ENCODE results near the gene HSPBAP1.
"Not testable (repeated sequence)": the region's sequence is repeated elsewhere in the genome, so short reads cannot be mapped to it uniquely, and the experiment has no call there.

HSPBAP1 gene

DNA sequence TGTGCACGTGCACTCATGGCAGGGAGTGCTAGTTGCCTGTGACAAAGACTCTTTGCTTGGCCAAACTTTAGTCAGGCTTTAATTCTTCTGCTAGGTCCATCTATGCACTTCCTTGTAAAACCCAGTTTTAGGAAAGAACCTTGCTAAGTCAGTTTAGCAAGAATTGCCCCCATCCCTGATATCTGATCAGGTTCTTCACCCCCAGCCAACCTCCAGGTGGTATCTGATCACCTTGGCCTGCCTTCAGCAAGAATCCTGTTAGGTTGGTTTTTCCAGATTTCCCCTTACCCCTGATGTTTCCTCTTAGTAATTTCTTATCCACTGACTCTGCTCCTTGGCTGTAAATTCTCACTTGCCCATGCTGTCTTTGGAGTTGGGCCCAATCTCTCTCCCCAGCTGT, 8.4 kb downstream of the HSPBAP1 start:
- DNase-seq (ENCODE audit: low read depth in 2 of 2) = no peak

DNA sequence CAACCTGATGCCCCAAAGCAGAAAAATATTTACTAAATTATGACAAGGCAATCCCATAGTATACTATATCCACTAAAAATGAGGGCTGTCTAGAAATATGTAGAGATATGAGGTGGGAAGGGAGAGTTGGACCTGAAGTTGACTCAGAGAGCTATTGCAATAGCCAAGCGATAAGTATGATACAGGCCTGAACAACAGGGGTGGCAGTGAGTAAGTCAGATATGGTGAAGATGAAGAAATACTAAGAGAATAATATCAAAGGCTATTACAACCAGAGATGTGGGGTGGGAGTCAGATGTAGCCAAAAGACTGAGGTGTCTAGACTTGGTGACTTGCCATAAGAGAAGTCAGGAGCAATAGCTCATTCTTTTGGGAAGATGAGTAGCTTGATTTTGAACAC, 9.2 kb downstream of the HSPBAP1 start:
- no peak for DNase-seq (ENCODE audit: low read depth in 2 of 2)

DNA sequence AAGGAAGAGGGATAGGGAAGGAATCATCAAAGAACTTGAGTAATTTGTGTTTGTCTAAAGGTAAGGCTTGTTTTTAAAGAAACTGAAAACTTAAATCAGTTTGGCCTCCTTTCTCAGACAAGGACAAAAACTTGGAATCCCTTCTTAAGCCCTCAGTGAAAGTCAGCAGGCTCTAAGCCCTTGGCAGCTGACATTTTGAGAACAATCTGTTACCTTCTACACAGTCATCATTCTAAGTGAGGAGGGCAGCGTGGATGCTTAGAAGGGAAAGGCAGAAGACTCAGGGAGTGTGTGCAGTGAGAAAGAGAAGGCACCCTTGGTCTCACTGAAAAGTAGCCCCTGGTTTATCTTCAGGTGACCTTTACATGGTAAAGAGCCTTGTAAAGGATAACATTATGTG, 10.8 kb downstream of the HSPBAP1 start:
- no peak for DNase-seq (ENCODE audit: low read depth in 2 of 2)

GRCh38 chr3:122777563-122777962, 16.1 kb downstream of the HSPBAP1 start:
- no peak for DNase-seq (ENCODE audit: low read depth in 2 of 2)

GRCh38 chr3:122776675-122777468, 16.8 kb downstream of the HSPBAP1 start:
- DNase-seq (ENCODE audit: low read depth in 2 of 2) = no peak

- no peak for DNase-seq (ENCODE audit: low read depth in 2 of 2)
These were observed 19.1 kb downstream of the HSPBAP1 start for GRCh38 chr3:122774564-122774963.

- no peak for DNase-seq (ENCODE audit: low read depth in 2 of 2)
These were observed 19.6 kb downstream of the HSPBAP1 start for GRCh38 chr3:122773944-122774509.

- DNase-seq (ENCODE audit: low read depth in 2 of 2) = no peak
These were observed 20.8 kb downstream of the HSPBAP1 start for GRCh38 chr3:122772827-122773226.

DNA sequence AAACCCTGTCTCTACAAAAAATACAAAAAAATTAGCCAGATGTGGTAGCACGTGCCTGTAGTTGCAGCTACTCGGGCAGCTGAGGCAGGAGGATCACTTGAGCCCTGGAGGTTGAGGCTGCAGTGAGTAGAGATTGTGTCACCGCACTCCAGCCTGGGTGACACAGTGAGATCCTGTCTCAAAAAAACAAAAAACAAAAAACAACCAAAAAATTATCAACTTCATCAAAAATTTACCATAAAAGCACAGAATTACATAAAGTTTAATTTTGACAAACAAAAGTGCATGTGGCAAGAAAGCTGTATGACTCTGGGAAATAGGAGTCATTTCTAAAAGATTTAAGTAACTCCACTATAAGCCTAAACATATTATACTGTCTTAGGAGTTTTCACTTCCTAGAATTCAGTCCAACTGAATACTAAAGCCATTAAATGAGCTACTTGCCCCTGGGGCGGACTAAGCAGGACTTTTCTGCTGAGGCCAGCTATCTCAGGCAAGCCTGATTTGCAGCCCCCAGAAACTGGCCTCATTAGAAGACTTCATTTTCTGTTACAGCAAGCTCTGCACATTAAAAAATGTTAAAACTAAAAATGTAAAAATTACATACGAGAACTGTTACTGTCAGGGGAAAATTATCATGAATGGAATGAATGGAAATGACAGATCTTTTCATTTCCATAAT, 23.0 kb downstream of the HSPBAP1 start:
- no peak for DNase-seq (ENCODE audit: low read depth in 2 of 2)

- no peak for DNase-seq (ENCODE audit: low read depth in 2 of 2)
These were observed 25.9 kb downstream of the HSPBAP1 start for GRCh38 chr3:122767540-122768372.

DNA sequence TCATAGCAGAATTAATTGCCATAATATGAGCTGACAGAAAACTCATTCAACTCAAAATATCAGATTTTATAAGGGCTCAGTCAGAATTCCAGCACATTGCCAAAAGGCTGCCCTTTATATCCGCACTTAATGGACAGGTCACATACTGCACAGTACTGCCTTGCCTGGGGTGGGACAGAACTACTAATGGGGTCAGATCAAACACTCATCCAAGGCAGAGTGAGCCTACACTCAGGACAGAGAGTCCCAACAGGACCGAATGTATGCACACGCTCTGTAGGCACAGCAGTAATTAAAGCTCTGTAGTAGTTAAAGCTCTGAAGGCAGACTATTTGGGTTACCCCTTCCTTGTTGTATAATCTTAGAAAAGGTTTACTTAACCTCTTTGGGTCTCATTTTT, 27.2 kb downstream of the HSPBAP1 start:
- no peak for DNase-seq (ENCODE audit: low read depth in 2 of 2)

DNA sequence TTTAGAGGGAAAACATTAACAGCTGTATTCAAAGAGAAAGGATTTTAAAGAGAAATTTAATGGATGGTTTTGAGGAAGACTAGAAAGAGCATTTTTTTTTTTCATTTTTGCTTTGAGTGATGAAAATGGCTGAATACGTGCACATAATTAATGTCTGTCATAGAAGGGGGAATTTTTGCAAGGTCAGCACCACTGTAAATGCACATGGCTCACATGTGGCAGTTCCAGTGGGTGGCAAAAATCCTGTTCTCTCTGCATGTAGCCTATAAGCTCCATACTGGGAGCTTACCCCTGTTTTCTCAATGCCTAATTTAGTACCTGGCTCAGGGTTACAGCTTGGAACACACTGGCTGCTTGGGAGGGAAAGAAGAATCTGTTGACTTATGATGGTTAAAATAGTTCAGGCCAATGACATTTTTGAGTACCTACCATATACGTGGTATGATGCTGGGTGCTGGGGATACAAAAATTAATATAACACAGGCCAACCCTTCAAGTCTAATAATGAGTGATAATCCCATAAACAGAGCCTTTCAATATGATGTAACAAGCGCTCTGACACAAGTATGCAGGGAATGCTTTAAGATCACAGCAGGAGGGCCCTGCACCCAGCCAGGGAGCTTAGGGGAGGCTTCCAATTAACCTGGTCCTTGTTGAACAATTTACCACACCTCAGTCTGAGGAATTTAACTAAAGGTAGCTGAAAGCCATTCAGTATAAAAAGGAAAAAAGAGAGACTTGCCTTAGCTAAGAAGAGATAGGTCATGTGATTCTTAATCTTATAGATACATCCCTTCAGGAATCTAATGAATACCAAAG, 33.0 kb downstream of the HSPBAP1 start:
- no peak for DNase-seq (ENCODE audit: low read depth in 2 of 2)

GRCh38 chr3:122758877-122759560, 34.6 kb downstream of the HSPBAP1 start:
- no peak for DNase-seq (ENCODE audit: low read depth in 2 of 2)

GRCh38 chr3:122755491-122755890, 38.1 kb downstream of the HSPBAP1 start:
- DNase-seq (ENCODE audit: low read depth in 2 of 2) = no peak

DNA sequence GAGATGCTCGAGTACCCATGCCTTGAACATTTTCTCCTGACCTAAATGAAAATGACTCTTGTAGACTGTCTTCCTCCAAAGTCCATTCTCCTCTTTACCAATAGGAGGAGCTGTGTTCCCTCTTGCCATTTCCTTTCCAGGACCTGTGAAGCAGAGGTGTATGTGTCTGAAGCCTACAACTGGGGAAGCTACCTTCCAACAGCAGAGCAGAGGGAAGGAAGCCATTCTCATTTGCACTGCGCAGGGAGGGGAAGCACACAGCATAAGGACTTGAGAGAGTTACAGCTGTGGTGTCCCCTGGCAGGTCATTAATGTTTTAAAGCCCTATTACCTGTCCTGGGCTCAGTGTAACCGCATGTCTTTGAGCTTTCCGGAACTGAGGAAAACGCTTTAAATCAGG, 38.7 kb downstream of the HSPBAP1 start:
- no peak for DNase-seq (ENCODE audit: low read depth in 2 of 2)

GRCh38 chr3:122748347-122748746, 45.3 kb downstream of the HSPBAP1 start:
- no peak for DNase-seq (ENCODE audit: low read depth in 2 of 2)

GRCh38 chr3:122747295-122747694, 46.3 kb downstream of the HSPBAP1 start:
- DNase-seq (ENCODE audit: low read depth in 2 of 2) = not testable (repeated sequence)

DNA sequence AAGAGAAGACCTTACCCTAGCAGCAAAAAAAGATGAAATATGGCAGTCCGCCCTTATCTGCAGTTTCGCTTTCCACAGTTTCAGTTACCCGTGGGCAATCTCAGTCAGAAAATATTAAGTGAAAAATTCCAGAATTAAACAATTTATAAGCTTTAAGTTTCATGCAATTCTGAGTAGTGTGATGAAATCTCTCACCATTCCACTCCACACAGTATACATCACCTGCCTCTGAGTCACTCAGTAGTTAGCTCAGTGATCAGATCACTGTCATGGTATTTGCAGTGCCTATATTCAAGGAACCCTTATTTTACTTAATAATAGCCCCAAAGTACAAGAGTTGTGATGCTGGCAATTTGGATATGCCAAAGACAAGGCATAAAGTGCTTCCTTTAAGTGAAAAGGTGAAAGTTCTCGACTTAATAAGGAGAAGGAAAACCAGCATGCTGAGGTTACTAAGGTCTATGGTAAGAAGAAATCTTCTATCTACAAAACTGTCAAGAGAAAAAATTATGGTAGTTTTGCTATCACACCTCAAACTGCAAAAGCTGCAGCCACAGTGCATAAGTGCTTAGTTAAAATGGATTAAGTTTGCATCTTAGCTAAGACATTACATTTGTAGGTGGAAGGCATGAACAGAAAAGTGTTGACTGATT, 48.1 kb downstream of the HSPBAP1 start:
- DNase-seq (ENCODE audit: low read depth in 2 of 2) = no peak

GRCh38 chr3:122743581-122744120, 50.0 kb downstream of the HSPBAP1 start:
- DNase-seq (ENCODE audit: low read depth in 2 of 2) = no peak

GRCh38 chr3:122742234-122742633, 51.4 kb downstream of the HSPBAP1 start:
- no peak for DNase-seq (ENCODE audit: low read depth in 2 of 2)

Measured in stimulated activated CD8-positive, alpha-beta memory T cell treated with anti-CD3 and anti-CD28 coated beads, Interleukin-15, amount 100 ng/mL, for 48 hours (primary cell).